ENCODE measurements around the gene TBC1D16.

TBC1D16 gene

GRCh38 chr17:79950751-79951150 lies 84.9 kb downstream of the TBC1D16 start:
- DNase-seq (ENCODE audit: low read depth in 2 of 2): no peak

DNA sequence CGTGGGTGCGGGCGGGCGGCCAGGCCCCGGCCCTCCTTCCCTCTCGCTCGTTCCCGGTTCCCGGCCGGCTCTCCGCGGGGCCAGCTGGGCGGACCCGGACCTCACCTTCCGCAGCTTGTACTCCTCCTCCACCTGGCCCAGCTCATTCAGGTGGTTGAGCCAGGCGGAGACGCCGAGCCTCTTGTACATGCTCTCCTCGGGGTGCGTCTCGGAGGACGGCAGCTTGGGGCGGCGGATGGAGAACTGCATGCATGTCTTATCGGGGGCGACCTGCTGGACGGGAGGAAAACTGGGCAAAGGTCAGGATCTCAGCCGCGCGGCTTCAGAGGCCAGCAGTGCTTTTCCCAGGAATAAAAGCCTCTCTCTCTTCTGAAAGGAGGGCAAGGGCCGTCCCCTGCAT lies 85.4 kb downstream of the TBC1D16 start:
- no peak for DNase-seq (ENCODE audit: low read depth in 2 of 2)

DNA sequence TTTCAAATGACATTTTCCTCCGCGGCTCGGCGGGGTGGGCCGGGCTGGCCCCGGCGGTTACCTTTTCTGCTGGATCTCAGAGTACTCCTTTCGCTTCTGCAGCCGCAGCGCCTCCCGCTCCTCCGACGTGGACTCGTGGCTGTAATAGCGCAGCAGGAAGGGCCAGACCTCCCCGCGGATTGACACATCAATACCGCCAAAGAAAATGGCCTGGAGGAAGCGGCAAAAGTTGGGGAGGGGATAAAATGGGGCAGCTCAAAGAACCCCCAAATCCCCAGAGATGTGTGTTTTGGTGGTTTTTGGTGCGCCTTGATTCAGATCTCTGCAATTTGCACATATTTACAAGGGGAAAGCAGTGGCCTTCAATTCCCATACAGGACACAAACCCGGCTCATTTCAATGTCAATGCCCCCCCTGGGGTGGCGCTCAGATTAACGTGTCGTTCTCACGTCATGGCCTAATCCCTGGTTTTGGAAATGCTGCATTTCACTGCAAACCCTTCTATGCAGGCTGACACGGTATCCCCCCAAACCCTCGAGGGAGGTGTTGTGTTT lies 85.9 kb downstream of the TBC1D16 start:
- no peak for DNase-seq (ENCODE audit: low read depth in 2 of 2)

- no peak for DNase-seq (ENCODE audit: low read depth in 2 of 2)
Observed at GRCh38 chr17:79948945-79949655, 86.6 kb downstream of the TBC1D16 start.

DNA sequence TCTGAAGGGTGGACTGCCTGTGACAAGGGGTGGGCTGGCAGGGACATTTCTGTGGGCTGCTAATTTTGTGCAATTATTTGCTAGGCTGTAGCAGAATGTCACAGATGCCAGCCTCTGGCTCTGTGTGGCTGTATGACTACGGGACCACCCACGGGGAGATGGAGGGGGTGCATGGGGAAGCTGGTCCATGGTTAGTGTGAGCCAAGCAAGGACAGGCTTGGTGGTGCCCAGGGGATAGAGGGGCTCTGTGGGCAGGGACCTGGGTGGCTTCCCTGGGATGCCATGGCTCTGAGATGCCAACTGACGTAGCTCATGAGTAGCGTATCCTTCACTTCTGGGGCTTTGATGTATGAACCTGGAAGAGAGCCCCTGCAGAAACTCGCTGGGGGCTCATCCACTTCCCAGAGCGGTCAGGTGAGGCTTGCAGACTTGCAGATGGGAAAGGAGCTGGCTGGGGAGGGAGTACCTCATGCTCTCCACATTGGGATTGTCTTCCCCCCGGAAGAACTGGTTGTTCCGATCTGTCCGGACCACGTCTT lies 87.2 kb downstream of the TBC1D16 start:
- DNase-seq (ENCODE audit: low read depth in 2 of 2): no peak

DNA sequence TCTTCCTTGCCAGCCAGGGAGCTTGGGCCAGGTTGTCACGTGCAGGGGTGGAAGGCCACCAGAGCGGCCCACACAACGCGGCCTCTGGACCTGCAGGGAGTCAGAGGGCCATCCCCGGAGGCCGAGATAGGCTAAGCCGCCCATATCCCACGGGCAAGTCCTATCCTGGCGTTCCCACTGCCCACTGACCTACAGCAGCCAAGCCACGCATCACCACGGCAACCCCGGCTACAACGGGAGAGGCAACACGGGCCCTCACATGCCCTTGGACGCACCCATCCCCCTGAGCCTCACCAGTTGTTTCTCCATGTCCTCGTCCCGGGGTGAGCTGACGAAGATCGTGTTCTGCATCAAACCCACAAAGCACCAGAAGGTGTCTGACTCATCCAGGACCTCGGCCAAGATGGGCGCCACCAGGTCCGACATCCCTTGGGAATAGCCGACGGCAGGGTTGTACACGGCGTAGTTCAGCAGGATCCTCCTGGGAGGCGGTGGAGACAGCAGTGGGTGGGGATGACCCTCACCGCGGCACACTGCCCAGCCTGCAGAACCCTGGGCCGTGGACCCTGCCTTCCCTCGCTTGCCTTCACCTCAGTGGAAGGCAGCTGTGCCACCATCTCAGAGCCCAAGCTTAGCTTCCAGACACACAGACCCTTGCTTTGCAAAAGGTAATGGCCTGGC lies 88.2 kb downstream of the TBC1D16 start:
- no peak for DNase-seq (ENCODE audit: low read depth in 2 of 2)

DNA sequence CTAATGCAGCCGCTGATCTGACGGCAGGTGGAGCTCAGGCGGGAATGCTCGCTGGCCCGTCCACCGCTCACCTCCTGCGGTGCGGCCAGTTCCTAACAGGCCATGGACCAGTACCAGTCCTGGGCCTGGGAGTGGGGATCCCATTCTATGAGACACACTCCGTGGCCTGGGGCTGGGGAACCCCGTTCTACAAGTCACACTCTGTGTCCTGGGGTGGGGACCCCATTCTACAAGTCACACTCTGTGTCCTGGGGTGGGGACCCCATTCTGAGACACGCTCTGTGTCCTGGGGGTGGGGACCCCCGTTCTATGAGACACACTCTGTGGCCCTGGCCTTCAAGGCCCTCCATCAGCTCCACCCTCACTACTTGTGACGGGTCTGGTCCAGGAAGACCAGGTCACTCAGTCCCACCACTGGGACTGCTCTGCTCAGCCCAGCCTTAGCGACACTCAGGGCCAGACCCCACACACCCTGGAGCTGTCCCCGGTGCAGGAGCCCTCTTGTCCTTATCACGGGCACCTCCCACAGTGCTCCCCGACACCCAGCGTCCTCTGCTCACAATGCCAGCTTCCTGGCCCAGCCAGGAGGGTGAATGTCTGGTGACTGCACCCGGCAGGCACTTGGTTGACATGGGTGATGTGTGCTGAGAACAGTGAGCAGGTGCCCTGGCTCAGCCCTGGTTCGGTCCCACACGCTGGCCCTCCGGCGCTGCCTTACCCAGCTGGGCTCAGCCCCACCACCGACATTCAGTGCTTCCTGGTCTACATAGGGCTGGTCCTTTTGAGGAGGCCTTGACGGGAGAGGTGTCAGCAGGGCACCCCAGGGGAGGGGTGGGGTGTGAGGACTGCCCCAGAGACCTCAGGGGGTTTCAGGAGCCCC lies 89.1 kb downstream of the TBC1D16 start:
- DNase-seq (ENCODE audit: low read depth in 2 of 2): no peak

GRCh38 chr17:79945591-79946255 lies 89.9 kb downstream of the TBC1D16 start:
- DNase-seq (ENCODE audit: low read depth in 2 of 2): no peak

DNA sequence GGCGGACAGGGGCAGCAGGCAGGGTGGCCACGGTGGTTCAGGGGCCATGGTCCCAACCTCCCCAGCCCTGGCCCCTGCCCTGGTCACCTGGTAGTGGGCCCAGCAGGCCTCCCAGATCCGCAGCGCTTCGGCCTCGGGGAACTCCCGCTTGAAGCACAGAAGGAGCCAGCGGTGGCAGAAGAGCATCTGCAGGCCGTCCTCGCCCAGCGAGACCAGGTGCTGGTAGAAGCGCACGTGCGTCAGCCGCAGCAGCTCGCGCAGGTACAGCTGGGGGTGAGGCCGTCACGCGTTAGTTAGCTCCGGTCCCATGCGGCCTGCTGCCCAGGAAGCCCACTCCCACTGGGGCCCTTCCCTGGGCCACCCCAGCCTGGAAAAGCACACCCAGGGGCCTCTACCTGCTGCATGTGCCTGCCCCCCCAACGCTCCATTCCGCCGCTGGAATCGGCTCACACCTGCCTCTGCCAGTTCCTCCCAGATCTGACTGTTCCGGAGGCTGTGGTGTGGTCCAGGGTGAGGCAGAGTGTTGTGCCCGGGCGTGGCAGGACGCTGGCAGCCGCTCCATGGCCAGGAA lies 90.8 kb downstream of the TBC1D16 start:
- DNase-seq (ENCODE audit: low read depth in 2 of 2): no peak

GRCh38 chr17:79944251-79944812 lies 91.3 kb downstream of the TBC1D16 start:
- DNase-seq (ENCODE audit: low read depth in 2 of 2): no peak

DNA sequence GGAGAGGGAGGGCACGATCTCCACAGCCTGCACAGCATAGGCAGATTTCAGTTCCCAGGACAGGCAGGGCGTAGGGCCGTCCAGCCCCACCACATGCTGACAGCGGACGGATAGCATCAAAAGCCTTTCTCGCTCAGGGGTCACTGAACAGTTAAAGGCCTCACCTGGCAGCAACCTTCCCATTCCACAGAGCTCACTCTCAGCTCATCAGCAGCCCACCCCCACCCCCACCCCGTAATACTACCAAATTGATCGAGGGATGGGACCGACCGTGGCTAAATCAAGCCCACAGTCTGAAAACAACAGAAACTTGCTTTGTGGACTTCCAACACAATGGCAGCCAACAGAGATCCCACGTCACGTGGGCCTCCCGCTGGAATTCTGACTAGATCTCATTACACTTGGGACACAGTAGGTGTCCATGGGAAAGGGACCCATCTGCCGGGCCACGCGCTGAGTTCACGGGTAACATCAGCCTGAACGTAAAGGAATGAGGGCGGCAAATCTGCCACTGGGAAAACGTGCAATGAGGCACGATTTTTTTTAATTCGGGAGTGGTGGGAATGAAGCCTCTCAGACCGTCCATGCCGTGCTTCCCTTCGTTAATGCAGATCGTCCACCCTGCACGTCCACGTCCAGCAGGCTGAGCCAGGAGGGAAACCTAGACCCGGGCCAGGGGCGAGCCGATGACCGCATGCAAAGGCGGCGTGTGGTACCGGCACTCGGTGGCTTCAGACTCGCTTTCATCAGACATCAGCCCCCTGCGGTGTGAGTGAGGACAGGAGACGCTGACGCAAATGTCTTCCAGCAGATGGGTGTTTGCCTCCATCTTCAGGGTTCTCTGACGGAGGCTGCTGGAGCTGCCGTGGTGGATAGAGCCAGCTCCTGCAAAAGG lies 92.1 kb downstream of the TBC1D16 start:
- DNase-seq (ENCODE audit: low read depth in 2 of 2): no peak

DNA sequence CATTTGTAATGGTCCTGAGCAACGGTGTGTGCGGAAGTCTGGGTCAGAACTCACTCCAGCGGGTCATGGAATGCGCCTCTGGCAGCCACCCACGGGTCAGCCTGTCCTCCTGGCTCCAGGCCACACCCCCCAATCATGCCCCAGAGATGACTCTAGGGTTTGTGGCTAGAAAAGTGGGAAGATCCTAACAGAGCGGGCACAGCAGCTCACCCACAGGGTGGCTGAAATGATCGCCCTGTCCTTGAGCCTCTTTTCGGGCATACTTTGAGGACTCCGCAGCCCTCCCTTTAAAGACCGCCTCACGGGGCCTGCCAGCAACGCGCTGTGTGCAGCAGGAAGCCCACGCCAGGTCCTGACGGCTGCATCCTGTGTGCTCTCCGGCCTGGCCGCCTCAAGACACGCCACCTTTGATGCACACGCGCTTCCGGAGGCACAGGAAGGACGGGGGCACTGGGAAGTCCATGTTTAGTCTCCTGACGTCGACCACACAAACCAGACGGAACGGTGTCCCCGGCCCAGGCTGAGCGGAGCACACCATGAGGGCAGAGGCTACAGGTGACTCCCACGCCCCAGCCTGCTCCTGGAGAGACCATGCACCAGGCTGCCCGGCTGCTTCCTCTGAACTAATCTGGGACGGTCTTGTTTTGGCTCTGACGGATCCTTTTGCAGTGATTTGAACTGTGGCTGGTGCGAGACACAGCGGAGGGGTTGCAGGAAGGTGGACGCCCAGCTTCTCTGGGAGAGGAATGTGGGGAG lies 92.9 kb downstream of the TBC1D16 start:
- no peak for DNase-seq (ENCODE audit: low read depth in 2 of 2)

GRCh38 chr17:79942011-79942405 lies 93.7 kb downstream of the TBC1D16 start:
- DNase-seq (ENCODE audit: low read depth in 2 of 2): no peak

- no peak for DNase-seq (ENCODE audit: low read depth in 2 of 2)
Observed at GRCh38 chr17:79941088-79942010, 94.3 kb downstream of the TBC1D16 start.

GRCh38 chr17:79940459-79941087 lies 95.1 kb downstream of the TBC1D16 start:
- DNase-seq (ENCODE audit: low read depth in 2 of 2): no peak

- no peak for DNase-seq (ENCODE audit: low read depth in 2 of 2)
Observed at GRCh38 chr17:79939755-79940458, 95.8 kb downstream of the TBC1D16 start.

DNA sequence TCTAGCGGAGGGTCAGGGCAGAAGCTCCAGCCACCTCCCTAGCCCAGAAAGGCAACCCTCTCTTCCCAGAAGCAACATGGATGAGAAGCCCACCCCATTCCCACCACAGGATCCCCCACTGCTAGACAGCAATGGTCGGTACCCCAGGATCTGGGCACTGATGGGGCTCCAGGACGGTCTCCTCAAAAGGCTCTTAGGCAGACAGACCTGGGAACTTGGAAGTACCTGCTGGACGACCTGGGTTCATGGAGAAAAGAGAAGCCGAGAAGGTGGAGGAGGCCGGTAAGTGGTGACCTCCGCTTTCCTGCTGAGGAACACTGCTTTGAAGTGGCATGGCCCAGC lies 96.6 kb downstream of the TBC1D16 start:
- DNase-seq (ENCODE audit: low read depth in 2 of 2): no peak

Data from stimulated activated CD8-positive, alpha-beta memory T cell treated with anti-CD3 and anti-CD28 coated beads, Interleukin-7, amount 100 ng/mL, for 4 hours (primary cell).